ENCODE results near the gene UBE2G2.

The UBE2G2 gene

GRCh38 chr21:44728716-44729115 is 72.9 kb downstream of the UBE2G2 start:
- no peak for DNase-seq (ENCODE audit: extremely low spot score)
- ChIA-PET CTCF (no interaction called here), POLR2A (no interaction called here)
- TF ChIP-seq CTCF (IDR thresholded peaks at IDR 0.05; ENCODE audit: control extremely low read depth, extremely low read depth, low read depth, missing control alignments) = no peak

- POLR2A ChIA-PET = no interaction called here
- no peak for DNase-seq (ENCODE audit: extremely low spot score)
- CTCF ChIA-PET = no interaction called here
- no peak for TF ChIP-seq CTCF (IDR thresholded peaks at IDR 0.05; ENCODE audit: control extremely low read depth, extremely low read depth, low read depth, missing control alignments)
Observed at GRCh38 chr21:44727757-44728156, 73.9 kb downstream of the UBE2G2 start.

- no peak for TF ChIP-seq CTCF (IDR thresholded peaks at IDR 0.05; ENCODE audit: control extremely low read depth, extremely low read depth, low read depth, missing control alignments)
- ChIA-PET CTCF (no interaction called here), POLR2A (no interaction called here)
- DNase-seq (ENCODE audit: extremely low spot score) = no peak
Observed at GRCh38 chr21:44727321-44727720, 74.3 kb downstream of the UBE2G2 start.

- no peak for DNase-seq (ENCODE audit: extremely low spot score)
- no peak for TF ChIP-seq CTCF (IDR thresholded peaks at IDR 0.05; ENCODE audit: control extremely low read depth, extremely low read depth, low read depth, missing control alignments)
- POLR2A ChIA-PET = no interaction called here
- CTCF ChIA-PET = no interaction called here
Observed at GRCh38 chr21:44726826-44727225, 74.8 kb downstream of the UBE2G2 start.

DNA sequence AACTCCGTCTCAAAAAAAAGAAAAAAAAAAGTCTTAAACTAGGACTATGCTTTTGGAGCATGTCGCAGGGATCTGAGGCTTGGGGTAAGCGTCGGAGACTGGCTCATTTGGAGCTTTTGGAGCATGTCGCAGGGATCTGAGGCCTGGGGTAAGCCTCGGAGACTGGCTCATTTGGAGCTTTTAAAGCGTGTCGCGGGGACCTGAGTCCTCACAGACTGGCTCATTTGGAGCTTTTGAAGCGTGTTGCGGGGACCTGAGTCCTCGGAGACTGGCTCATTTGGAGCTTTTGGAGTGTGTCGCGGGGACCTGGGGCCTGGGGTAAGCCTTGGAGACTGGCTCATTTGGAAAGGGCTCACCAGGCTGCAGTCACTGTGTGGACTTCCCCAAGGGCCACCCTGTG is 76.7 kb downstream of the UBE2G2 start:
- DNase-seq (ENCODE audit: extremely low spot score) = no peak
- POLR2A ChIA-PET = no interaction called here
- CTCF ChIA-PET = no interaction called here
- TF ChIP-seq CTCF (IDR thresholded peaks at IDR 0.05; ENCODE audit: control extremely low read depth, extremely low read depth, low read depth, missing control alignments) = no peak

- POLR2A ChIA-PET = no interaction called here
- no peak for DNase-seq (ENCODE audit: extremely low spot score)
- no peak for TF ChIP-seq CTCF (IDR thresholded peaks at IDR 0.05; ENCODE audit: control extremely low read depth, extremely low read depth, low read depth, missing control alignments)
- CTCF ChIA-PET = no interaction called here
Observed at GRCh38 chr21:44724196-44724595, 77.4 kb downstream of the UBE2G2 start.

Data from GM10248 (cell line).